Nephron (organoid): Measurements from ENCODE around the gene DCAF8L2.

Experiments
- H3K27ac Mint-ChIP-seq, 3 experiments: 2 replicates each; pipeline ENCODE4 v1.8.0; 2020; ENCODE audit warnings: mixed read lengths in 3 of 3, mild to moderate bottlenecking in 2 of 3, moderate library complexity in 1 of 3
- H3K27me3 Mint-ChIP-seq: 2 replicates; pipeline ENCODE4 v1.8.0; 2021; ENCODE audit warnings: low read depth, mild to moderate bottlenecking, moderate library complexity, mixed read lengths
- H3K36me3 Mint-ChIP-seq: 2 replicates; pipeline ENCODE4 v1.8.0; 2020; ENCODE audit warnings: low read depth, mixed read lengths
- H3K4me1 Mint-ChIP-seq: 2 replicates; pipeline ENCODE4 v1.8.0; 2020; ENCODE audit warnings: mixed read lengths
- H3K4me3 Mint-ChIP-seq, 3 experiments: 2 replicates each; pipeline ENCODE4 v1.8.0; 2020; ENCODE audit warnings: mild to moderate bottlenecking in 3 of 3, mixed read lengths in 3 of 3, moderate library complexity in 2 of 3
- H3K9me3 Mint-ChIP-seq: 2 replicates; pipeline ENCODE4 v1.8.0; 2020; ENCODE audit warnings: mixed read lengths
- TF ChIP-seq, protein P1 (sequence below), 3 experiments: fragments of 200-600 bp; sonication (generic); IDR thresholded peaks; one replicate each; pipeline ENCODE4 v1.5.0; 2021; ENCODE audit warnings: antibody characterized with exemption in 3 of 3; ENCODE audit not compliant: unreplicated experiment in 3 of 3

The DCAF8L2 gene

DNA sequence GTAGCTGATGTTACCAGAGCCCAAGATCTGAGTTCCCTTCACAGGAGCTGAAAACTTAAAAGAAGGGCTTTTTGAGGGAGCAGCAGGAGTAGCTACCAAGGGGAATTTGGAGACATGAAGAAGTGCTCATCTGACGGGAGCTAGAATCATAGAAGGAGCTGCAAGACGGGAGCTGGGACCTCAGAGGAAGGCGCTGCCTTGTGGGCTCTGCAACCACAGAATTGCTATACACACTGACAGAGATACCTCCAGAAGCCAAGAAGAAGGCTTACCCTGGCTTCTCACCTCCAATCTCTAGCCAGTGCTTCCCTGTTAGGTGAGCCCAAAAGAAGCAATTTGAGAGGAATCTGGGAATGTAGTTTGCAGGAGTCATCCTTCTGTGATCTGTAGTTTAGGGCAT, 35.9 kb downstream of the DCAF8L2 start:
- Mint-ChIP-seq H3K4me1 (no peaks in the 10 kb centered on the region), H3K9me3 (peaks cover 3% of the 10 kb centered on the region), H3K36me3 (no peaks in the 10 kb centered on the region), H3K27ac (no peak overlapping the region), H3K27me3 (no peaks in the 10 kb centered on the region), H3K4me3 (no peak overlapping the region)
- TF ChIP-seq, protein P1, sequence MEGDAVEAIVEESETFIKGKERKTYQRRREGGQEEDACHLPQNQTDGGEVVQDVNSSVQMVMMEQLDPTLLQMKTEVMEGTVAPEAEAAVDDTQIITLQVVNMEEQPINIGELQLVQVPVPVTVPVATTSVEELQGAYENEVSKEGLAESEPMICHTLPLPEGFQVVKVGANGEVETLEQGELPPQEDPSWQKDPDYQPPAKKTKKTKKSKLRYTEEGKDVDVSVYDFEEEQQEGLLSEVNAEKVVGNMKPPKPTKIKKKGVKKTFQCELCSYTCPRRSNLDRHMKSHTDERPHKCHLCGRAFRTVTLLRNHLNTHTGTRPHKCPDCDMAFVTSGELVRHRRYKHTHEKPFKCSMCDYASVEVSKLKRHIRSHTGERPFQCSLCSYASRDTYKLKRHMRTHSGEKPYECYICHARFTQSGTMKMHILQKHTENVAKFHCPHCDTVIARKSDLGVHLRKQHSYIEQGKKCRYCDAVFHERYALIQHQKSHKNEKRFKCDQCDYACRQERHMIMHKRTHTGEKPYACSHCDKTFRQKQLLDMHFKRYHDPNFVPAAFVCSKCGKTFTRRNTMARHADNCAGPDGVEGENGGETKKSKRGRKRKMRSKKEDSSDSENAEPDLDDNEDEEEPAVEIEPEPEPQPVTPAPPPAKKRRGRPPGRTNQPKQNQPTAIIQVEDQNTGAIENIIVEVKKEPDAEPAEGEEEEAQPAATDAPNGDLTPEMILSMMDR (IDR thresholded peaks at IDR 0.05; ENCODE audit: unreplicated experiment in 3 of 3): no peak

DNA sequence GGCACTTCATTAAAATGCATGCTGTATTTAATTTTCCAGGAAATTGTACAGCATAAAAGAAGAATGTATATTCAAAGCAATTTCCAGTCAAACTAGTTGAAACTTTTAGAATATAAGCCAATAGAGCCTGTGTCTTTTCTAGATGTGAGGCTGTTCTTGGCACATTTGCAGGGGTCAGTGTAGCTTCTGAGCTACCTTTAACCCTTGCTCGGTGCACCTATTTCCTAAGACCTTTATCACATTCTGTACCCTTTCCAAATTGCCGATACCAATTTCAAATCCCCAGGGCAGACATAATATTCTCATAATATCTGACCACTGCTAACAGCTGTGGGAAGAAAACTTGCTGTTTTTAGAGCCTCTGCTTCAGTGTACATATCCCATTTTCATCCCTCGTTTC, 43.2 kb downstream of the DCAF8L2 start:
- Mint-ChIP-seq H3K4me3 (no peak overlapping the region), H3K4me1 (no peaks in the 10 kb centered on the region), H3K27me3 (no peaks in the 10 kb centered on the region), H3K27ac (no peak overlapping the region), H3K9me3 (peaks cover 7% of the 10 kb centered on the region), H3K36me3 (no peaks in the 10 kb centered on the region)
- TF ChIP-seq, protein P1 (IDR thresholded peaks at IDR 0.05; ENCODE audit: unreplicated experiment in 3 of 3): no peak

DNA sequence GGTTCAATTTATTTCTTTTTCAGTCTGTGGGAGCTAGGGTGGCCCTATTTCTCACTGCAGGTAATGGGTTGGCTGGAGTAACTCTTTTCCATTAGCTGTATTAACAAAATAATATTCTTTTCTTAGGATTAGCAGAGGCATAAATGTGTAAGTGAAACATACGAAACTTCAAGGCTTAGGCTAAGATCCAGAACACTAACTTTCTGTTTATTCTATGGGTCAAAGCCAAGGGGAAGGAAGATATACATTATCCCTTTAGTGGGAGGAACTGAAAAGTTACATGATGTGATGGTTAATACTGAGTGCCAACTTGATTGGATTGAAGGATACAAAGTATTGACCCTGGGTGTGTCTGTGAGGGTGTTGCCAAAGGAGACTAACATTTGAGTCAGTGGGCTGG, 66.4 kb downstream of the DCAF8L2 start:
- H3K9me3 Mint-ChIP-seq: no peaks in the 10 kb centered on the region
- H3K27ac Mint-ChIP-seq: no peak overlapping the region
- no peaks in the 10 kb centered on the region for H3K27me3 Mint-ChIP-seq
- H3K36me3 Mint-ChIP-seq: no peaks in the 10 kb centered on the region
- TF ChIP-seq, protein P1 (IDR thresholded peaks at IDR 0.05; ENCODE audit: unreplicated experiment in 3 of 3): no peak
- H3K4me3 Mint-ChIP-seq: no peak overlapping the region
- H3K4me1 Mint-ChIP-seq: no peaks in the 10 kb centered on the region

DNA sequence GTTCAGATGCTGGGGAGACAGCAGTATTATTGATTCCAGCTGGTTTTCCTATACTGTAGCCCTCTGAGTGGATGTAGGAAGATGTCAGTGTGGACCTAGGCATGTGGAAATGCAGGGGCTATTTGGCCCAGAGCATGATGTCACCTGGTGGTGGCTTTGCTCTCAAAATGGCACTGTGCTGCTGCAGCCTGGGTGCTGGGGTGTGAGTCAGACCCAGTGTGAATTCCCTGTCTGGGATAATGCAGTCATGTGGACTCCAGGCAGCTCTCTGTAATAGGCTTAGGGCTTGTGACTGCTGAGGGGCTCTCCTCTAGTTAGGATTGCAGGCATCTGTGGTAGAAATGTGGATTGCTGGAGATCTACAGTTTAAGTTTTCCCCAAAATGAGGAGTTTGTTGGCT, 70.7 kb downstream of the DCAF8L2 start:
- Mint-ChIP-seq H3K9me3 (no peaks in the 10 kb centered on the region), H3K4me3 (no peak overlapping the region), H3K36me3 (no peaks in the 10 kb centered on the region), H3K27ac (no peak overlapping the region), H3K4me1 (no peaks in the 10 kb centered on the region), H3K27me3 (no peaks in the 10 kb centered on the region)
- TF ChIP-seq, protein P1 (IDR thresholded peaks at IDR 0.05; ENCODE audit: unreplicated experiment in 3 of 3): no peak

DNA sequence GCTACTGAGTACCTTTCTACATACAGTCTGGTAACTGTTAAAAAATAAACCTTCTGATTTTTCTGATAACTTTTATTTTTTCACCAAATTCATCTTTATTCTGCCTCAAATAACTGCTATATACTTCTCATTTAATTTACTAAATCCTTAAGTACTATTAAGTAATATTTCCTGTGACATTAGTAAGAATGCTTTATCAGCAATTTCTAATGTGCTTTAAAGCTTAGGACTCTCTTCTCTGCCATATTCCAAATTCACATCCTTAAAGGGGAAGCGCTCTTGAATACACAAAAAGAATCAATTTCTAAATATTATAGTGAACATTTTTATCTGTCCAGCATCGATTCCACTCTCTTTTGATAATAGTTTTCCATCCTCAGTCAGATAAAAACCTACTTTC, 81.1 kb downstream of the DCAF8L2 start:
- H3K9me3 Mint-ChIP-seq: peaks cover 3% of the 10 kb centered on the region

DNA sequence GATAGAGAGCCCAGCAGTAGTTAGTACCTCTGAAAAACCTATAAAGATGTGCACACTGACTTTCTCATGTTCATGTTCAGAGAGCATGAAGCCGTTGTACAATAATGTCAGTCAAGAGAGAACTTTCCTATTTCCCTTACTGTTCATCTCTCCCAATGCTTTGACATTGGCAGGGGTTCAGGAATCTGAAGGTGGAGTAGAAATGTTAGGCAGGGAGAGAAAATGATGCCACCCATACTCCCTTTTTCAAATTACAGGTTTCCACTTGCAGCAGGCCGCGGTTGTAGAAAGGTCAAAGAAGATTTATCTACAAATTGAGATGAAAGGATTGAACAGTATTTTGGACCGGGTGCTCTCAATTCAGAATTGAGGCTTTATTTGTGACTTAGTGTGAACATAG, 84.3 kb downstream of the DCAF8L2 start:
- H3K4me3 Mint-ChIP-seq: no peak overlapping the region
- no peaks in the 10 kb centered on the region for H3K4me1 Mint-ChIP-seq
- H3K27ac Mint-ChIP-seq: no peak overlapping the region
- TF ChIP-seq, protein P1 (IDR thresholded peaks at IDR 0.05; ENCODE audit: unreplicated experiment in 3 of 3): no peak
- H3K36me3 Mint-ChIP-seq: no peaks in the 10 kb centered on the region
- no peaks in the 10 kb centered on the region for H3K27me3 Mint-ChIP-seq
- no peaks in the 10 kb centered on the region for H3K9me3 Mint-ChIP-seq

More for the DNA sequence above, 81.1 kb downstream of the DCAF8L2 start:
- Mint-ChIP-seq H3K4me1 (no peaks in the 10 kb centered on the region), H3K4me3 (no peak overlapping the region), H3K27me3 (no peaks in the 10 kb centered on the region), H3K36me3 (no peaks in the 10 kb centered on the region), H3K27ac (no peak overlapping the region)
- TF ChIP-seq, protein P1 (IDR thresholded peaks at IDR 0.05; ENCODE audit: unreplicated experiment in 3 of 3): no peak
